ENCODE measurements around the gene LRMDA. TPM values are rescaled to one million over a fixed set of nuclear protein-coding genes. Genes with fewer than 3 reads are reported as not detected.
A peak's percentile ranks its signal among the peaks of the same experiment; 100 is the strongest.

LRMDA gene
- total RNA-seq, 4 donors from 2014 or later: 0.88 to 14.1 (median 5.1) TPM; not detected in 1

GRCh38 chr10:75971402-75972211, 540.2 kb downstream of the LRMDA start:
- TF ChIP-seq POLR2A (IDR thresholded peaks at IDR 0.05) (no peak), CTCF (IDR thresholded peaks at IDR 0.05) (no peak)
- peaks cover 0 to 28% (median 11%) of the 10 kb centered on the region in 3 donors for H3K4me1 ChIP-seq
- H3K36me3 ChIP-seq: no peaks in the 10 kb centered on the region
- H3K4me3 ChIP-seq: no peak overlapping the region
- 47 to 64% methylated on average over 4 of the region's 4 CpGs for WGBS, 2 donors
- no peak for DNase-seq
- H3K27me3 ChIP-seq: no peaks in the 10 kb centered on the region
- intact Hi-C loops (cut with DNase I): no loop called here
- peak overlapping the region in 3 of 4 donors; percentile 60 to 75 (median 61) for H3K27ac ChIP-seq
- no peaks in the 10 kb centered on the region for H3K9me3 ChIP-seq

- no peak for DNase-seq
- Histone ChIP-seq H3K27me3 (no peaks in the 10 kb centered on the region), H3K4me1 (peaks cover 0 to 35% (median 11%) of the 10 kb centered on the region in 3 donors), H3K4me3 (no peak overlapping the region), H3K27ac (peak overlapping the region in 3 of 4 donors; percentile 42 to 75 (median 60)), H3K9me3 (no peaks in the 10 kb centered on the region), H3K36me3 (no peaks in the 10 kb centered on the region)
- no peak for TF ChIP-seq POLR2A (IDR thresholded peaks at IDR 0.05)
- TF ChIP-seq CTCF (IDR thresholded peaks at IDR 0.05): no peak
- intact Hi-C loops (cut with DNase I): no loop called here
- WGBS, 2 donors: 50 to 69% methylated on average over 6 of the region's 6 CpGs
Observed at GRCh38 chr10:75972491-75973276, 541.3 kb downstream of the LRMDA start.

GRCh38 chr10:75974080-75974479, 542.7 kb downstream of the LRMDA start:
- Histone ChIP-seq H3K9me3 (no peaks in the 10 kb centered on the region), H3K4me3 (no peak overlapping the region), H3K27ac (no peak overlapping the region), H3K36me3 (no peaks in the 10 kb centered on the region), H3K27me3 (no peaks in the 10 kb centered on the region), H3K4me1 (peaks cover 0 to 28% (median 11%) of the 10 kb centered on the region in 3 donors)
- TF ChIP-seq CTCF (IDR thresholded peaks at IDR 0.05) (no peak), POLR2A (IDR thresholded peaks at IDR 0.05) (no peak)
- no peak for DNase-seq
- intact Hi-C loops (cut with DNase I): no loop called here

- Histone ChIP-seq H3K4me1 (peaks cover 0 to 20% (median 11%) of the 10 kb centered on the region in 3 donors), H3K9me3 (no peaks in the 10 kb centered on the region), H3K27me3 (no peaks in the 10 kb centered on the region), H3K4me3 (no peak overlapping the region), H3K36me3 (no peaks in the 10 kb centered on the region), H3K27ac (no peak overlapping the region)
- TF ChIP-seq CTCF (IDR thresholded peaks at IDR 0.05) (no peak), POLR2A (IDR thresholded peaks at IDR 0.05) (no peak)
- WGBS, 2 donors: 84 to 91% methylated on average over 3 of the region's 3 CpGs
- intact Hi-C loops (cut with DNase I): no loop called here
- DNase-seq: no peak
Observed at GRCh38 chr10:75976681-75977080, 545.3 kb downstream of the LRMDA start.

GRCh38 chr10:75977139-75977538, 545.7 kb downstream of the LRMDA start:
- DNase-seq: no peak
- no peaks in the 10 kb centered on the region for H3K36me3 ChIP-seq

More at GRCh38 chr10:75977139-75977538, 545.7 kb downstream of the LRMDA start:
- intact Hi-C loops (cut with DNase I): no loop called here
- H3K4me3 ChIP-seq: no peak overlapping the region
- H3K27me3 ChIP-seq: no peaks in the 10 kb centered on the region
- TF ChIP-seq CTCF (IDR thresholded peaks at IDR 0.05) (no peak), POLR2A (IDR thresholded peaks at IDR 0.05) (no peak)
- WGBS, 2 donors: 54 to 61% methylated on average over 4 of the region's 4 CpGs
- H3K27ac ChIP-seq: no peak overlapping the region
- no peaks in the 10 kb centered on the region for H3K9me3 ChIP-seq
- H3K4me1 ChIP-seq: peaks cover 0 to 19% (median 9%) of the 10 kb centered on the region in 3 donors
